GM10248 (cell line): ENCODE results near the gene GPC6.

Experiments used
- CTCF ChIA-PET: fragments of 300-600 bp; sonication (Branson Sonifier 250); formaldehyde crosslinking; extraction: SDS; loops from one replicate; lab custom pipeline; 2021; ENCODE audit warnings: antibody characterized with exemption; lab: Yijun Ruan, JAX
- POLR2A ChIA-PET: fragments of 350-650 bp; sonication (Branson Sonifier 250); formaldehyde crosslinking; extraction: SDS; loops from one replicate; lab custom pipeline; 2020; ENCODE audit warnings: antibody characterized with exemption; lab: Yijun Ruan, JAX
- DNase-seq: peaks from one replicate; pipeline ENCODE4 v3.0.0; 2012; ENCODE audit errors: extremely low spot score
- CTCF ChIP-seq: IDR thresholded peaks from 2 replicates; pipeline ENCODE4 v1.5.1; 2012; ENCODE audit warnings: mild to moderate bottlenecking, low read depth; ENCODE audit errors: extremely low read depth, missing control alignments, control extremely low read depth

Gene GPC6

DNA sequence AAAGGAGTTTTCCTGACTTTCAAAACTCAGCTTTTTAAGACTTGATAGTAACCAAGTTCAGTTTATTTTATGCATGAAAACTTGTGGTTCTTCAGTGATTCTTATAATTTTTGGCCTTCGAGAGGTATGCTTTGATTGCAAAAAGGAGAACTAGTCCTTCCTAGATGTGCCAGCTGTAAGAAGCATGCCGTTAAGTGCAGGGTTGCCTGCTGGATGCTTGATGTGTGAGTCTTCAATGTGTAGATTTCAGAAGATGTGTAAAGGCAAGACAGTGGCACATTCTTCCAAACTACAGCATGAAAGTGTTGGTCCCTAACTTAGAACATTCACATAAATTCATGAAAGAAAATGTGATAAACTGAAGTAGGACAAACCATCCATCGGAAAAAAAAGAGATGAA, 720.4 kb downstream of the GPC6 start:
- no peak for DNase-seq
- POLR2A ChIA-PET = no interaction called here
- no peak for TF ChIP-seq CTCF
- CTCF ChIA-PET = interaction anchor here (1.5 kb wide), 1 partner anchor 9 kb away, joined by 7 read pairs; no protein-coding TSS in a partner anchor

- DNase-seq = no peak
- no peak for TF ChIP-seq CTCF
- ChIA-PET CTCF (no interaction called here), POLR2A (no interaction called here)
Measured at GRCh38 chr13:93947651-93948050, 721.0 kb downstream of the GPC6 start.

GRCh38 chr13:93948162-93948922, 721.7 kb downstream of the GPC6 start:
- TF ChIP-seq CTCF = no peak
- CTCF ChIA-PET = no interaction called here
- POLR2A ChIA-PET = no interaction called here
- no peak for DNase-seq

GRCh38 chr13:93951108-93951507, 724.5 kb downstream of the GPC6 start:
- no peak for DNase-seq
- ChIA-PET CTCF (no interaction called here), POLR2A (no interaction called here)
- TF ChIP-seq CTCF = no peak

DNA sequence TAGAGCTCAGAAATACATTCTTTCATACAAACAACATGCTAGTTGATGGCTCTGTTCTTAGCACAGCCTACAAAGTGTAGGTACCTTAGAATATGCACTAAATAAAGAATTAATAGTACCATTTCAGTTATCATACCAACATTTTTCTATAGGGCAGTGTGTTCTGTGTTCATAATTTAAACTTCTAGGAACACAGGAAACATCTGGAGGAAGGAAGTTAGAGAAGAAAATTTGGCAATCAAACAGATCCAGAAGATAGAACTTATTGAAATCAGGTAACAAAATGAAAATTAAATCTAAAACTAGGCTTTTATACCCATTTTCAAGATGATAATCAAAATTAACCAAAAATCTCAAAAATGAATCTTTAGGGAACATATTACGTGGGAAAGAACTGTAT, 725.3 kb downstream of the GPC6 start:
- no peak for DNase-seq
- ChIA-PET CTCF (no interaction called here), POLR2A (no interaction called here)

DNA sequence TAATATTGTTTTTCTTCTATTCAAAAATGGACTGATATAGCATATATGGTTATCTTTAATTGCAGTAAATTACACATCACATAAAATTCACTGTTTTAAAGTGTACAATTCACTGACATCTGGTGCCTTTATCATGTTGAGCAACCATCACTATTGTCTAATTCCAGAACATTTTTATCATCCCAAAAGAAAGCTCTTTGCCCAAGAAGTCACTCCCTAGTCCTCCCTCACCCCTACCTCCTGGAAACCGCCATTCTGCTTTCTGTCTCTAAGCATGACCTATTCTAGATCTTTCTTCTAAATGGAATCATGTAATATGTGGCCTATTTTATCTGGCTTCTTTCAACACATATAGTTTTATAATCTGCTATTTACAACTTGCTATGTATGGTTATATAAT, 727.2 kb downstream of the GPC6 start:
- CTCF ChIA-PET = no interaction called here
- no peak for DNase-seq
- POLR2A ChIA-PET = no interaction called here
- TF ChIP-seq CTCF = no peak

More for the DNA sequence above, 725.3 kb downstream of the GPC6 start:
- TF ChIP-seq CTCF = no peak

DNA sequence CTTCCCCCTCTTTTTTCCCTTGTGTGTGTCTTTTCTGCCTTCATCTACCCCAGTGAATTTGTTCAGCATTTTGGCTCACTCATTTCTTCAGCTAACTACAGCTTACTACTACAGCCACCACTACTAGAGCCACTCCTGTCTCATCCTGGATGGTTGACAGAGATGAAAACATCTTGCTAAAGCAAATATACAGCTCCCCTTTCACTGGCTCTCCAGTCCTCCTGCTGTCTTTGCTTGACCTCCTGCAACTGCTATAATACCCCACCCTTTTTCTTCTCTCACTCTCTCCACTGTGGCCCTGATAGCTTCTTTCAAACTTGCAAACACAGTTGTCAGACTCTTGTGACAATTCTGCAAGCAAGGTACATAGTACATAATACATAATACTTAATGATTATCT, 729.3 kb downstream of the GPC6 start:
- no peak for TF ChIP-seq CTCF
- DNase-seq = no peak
- ChIA-PET CTCF (interaction anchor here (2.7 kb wide), 1 partner anchor 9 kb away, joined by 7 read pairs; no protein-coding TSS in a partner anchor), POLR2A (no interaction called here)
